IMR-90 (cell line): Measurements from ENCODE around the gene HNRNPR. TPM values are rescaled to one million over a fixed set of nuclear protein-coding genes. Genes with fewer than 3 reads are reported as not detected.

Experiments
- ATAC-seq: fragments of 200-7000 bp; cut with Tn5 transposase; 2 replicates; pipeline ENCODE4 v1.9.1; 2020; ENCODE audit warnings: low read depth, mild to moderate bottlenecking, moderate library complexity
- BruUV-seq: library from RNA; stranded (reverse); fragments of 400-500 nt; replicated peaks from 2 replicates; lab custom pipeline; 2021; lab: Mats Ljungman, UMichigan
- CTCF ChIA-PET: fragments of 300-600 bp; formaldehyde crosslinking; extraction: SDS; loops from one replicate; lab custom pipeline; 2021; ENCODE audit warnings: antibody characterized with exemption; lab: Yijun Ruan, JAX
- POLR2A ChIA-PET: fragments of 300-600 bp; sonication (Branson Sonifier 250); formaldehyde crosslinking; loops from one replicate; lab custom pipeline; 2022; ENCODE audit warnings: antibody characterized with exemption; ENCODE audit not compliant: unreplicated experiment; lab: Charles Lee
- DNase-seq: peaks from one replicate; pipeline ENCODE4 v3.0.0; 2013
- H2AFZ ChIP-seq: replicated peaks from 2 replicates; pipeline ENCODE3; 2013; ENCODE audit warnings: low read length, mild to moderate bottlenecking; ENCODE audit not compliant: poor library complexity
- H2AK5ac ChIP-seq: 2 replicates; pipeline ENCODE4 v1.6.1; 2013; ENCODE audit warnings: low read depth, low read length, inconsistent platforms
- H2AK9ac ChIP-seq: replicated peaks from 2 replicates; pipeline ENCODE3; 2013; ENCODE audit warnings: mild to moderate bottlenecking, low read depth, low read length, moderate library complexity; ENCODE audit not compliant: poor library complexity
- H2BK120ac ChIP-seq: 2 replicates; pipeline ENCODE4 v1.6.1; 2013; ENCODE audit warnings: low read depth, low read length, inconsistent platforms
- H2BK15ac ChIP-seq: 3 replicates; pipeline ENCODE4 v1.6.1; 2013; ENCODE audit warnings: low read depth, low read length, inconsistent platforms
- H2BK20ac ChIP-seq: 2 replicates; pipeline ENCODE4 v1.6.1; 2013; ENCODE audit warnings: low read depth, mild to moderate bottlenecking, inconsistent platforms, low read length, moderate library complexity
- H2BK5ac ChIP-seq: 2 replicates; pipeline ENCODE4 v1.6.1; 2013; ENCODE audit warnings: mild to moderate bottlenecking, low read depth, low read length, inconsistent platforms; ENCODE audit not compliant: poor library complexity, severe bottlenecking
- H3K14ac ChIP-seq: replicated peaks from 2 replicates; pipeline ENCODE4 v1.6.1; 2013; ENCODE audit warnings: low read depth, low read length, inconsistent platforms
- H3K18ac ChIP-seq: 2 replicates; pipeline ENCODE4 v1.6.1; 2013; ENCODE audit warnings: low read depth, low read length, control low read depth
- H3K23ac ChIP-seq: 2 replicates; pipeline ENCODE4 v1.6.1; 2013; ENCODE audit warnings: low read depth, low read length, inconsistent platforms
- H3K27ac ChIP-seq: 2 replicates; pipeline ENCODE4 v1.5.1; 2013; ENCODE audit warnings: mild to moderate bottlenecking, control low read depth, low read length; ENCODE audit not compliant: insufficient read depth
- H3K27me3 ChIP-seq: 2 replicates; pipeline ENCODE4 v1.6.1; 2013; ENCODE audit warnings: low read length; ENCODE audit not compliant: control insufficient read depth, insufficient read depth
- H3K36me3 ChIP-seq: 2 replicates; pipeline ENCODE4 v1.6.1; 2013; ENCODE audit warnings: low read length, mixed read lengths; ENCODE audit not compliant: control insufficient read depth, insufficient read depth
- H3K4ac ChIP-seq: 2 replicates; pipeline ENCODE4 v1.6.1; 2013; ENCODE audit warnings: low read depth, low read length, inconsistent platforms
- H3K4me1 ChIP-seq: 2 replicates; pipeline ENCODE4 v1.6.1; 2013; ENCODE audit warnings: low read length, mixed read lengths; ENCODE audit not compliant: control insufficient read depth, insufficient read depth
- H3K4me2 ChIP-seq: 2 replicates; pipeline ENCODE4 v1.6.1; 2013; ENCODE audit warnings: low read depth, mild to moderate bottlenecking, control low read depth, low read length, moderate library complexity
- H3K4me3 ChIP-seq: 2 replicates; pipeline ENCODE4 v1.5.1; 2013; ENCODE audit warnings: low read depth, mild to moderate bottlenecking, control low read depth, low read length, moderate library complexity; ENCODE audit not compliant: insufficient read depth
- H3K56ac ChIP-seq: 2 replicates; pipeline ENCODE4 v1.6.1; 2013; ENCODE audit warnings: low read length, inconsistent platforms; ENCODE audit not compliant: insufficient read depth; ENCODE audit errors: extremely low read depth
- H3K79me1 ChIP-seq, 2 experiments: 2 replicates each; pipeline ENCODE4 v1.6.1; 2013; ENCODE audit warnings: low read length in 2 of 2, inconsistent platforms in 1 of 2, low read depth in 1 of 2
- H3K9ac ChIP-seq: 2 replicates; pipeline ENCODE4 v1.6.1; 2013; ENCODE audit warnings: low read depth, low read length, control low read depth
- H3K9me1 ChIP-seq: 2 replicates; pipeline ENCODE4 v1.6.1; 2013; ENCODE audit warnings: low read length, inconsistent platforms; ENCODE audit not compliant: insufficient read depth
- H3K9me3 ChIP-seq: 2 replicates; pipeline ENCODE4 v1.6.1; 2013; ENCODE audit warnings: low read length; ENCODE audit not compliant: control insufficient read depth, insufficient read depth
- H4K20me1 ChIP-seq: 2 replicates; pipeline ENCODE4 v1.6.1; 2013; ENCODE audit warnings: low read length, inconsistent platforms; ENCODE audit not compliant: insufficient read depth
- H4K5ac ChIP-seq: 2 replicates; pipeline ENCODE4 v1.6.1; 2013; ENCODE audit warnings: mild to moderate bottlenecking, low read depth, low read length, control low read depth
- H4K8ac ChIP-seq, 2 experiments: 2 replicates each; pipeline ENCODE4 v1.6.1; 2013; ENCODE audit warnings: low read depth in 2 of 2, low read length in 2 of 2, control low read depth in 1 of 2, inconsistent platforms in 1 of 2
- H4K91ac ChIP-seq: 2 replicates; pipeline ENCODE4 v1.6.1; 2013; ENCODE audit warnings: low read depth, low read length, inconsistent platforms; ENCODE audit not compliant: insufficient read depth
- BHLHE40 ChIP-seq: fragments of 150-350 bp; IDR thresholded peaks from 2 replicates; pipeline ENCODE4 v1.6.1; 2016; ENCODE audit warnings: mild to moderate bottlenecking, low read depth, low read length
- CEBPB ChIP-seq: IDR thresholded peaks from 2 replicates; pipeline ENCODE4 v1.6.1; 2012; ENCODE audit warnings: low read depth, low read length, improper control_type of control experiment
- CHD1 ChIP-seq: IDR thresholded peaks from 2 replicates; pipeline ENCODE4 v1.6.1; 2012; ENCODE audit warnings: low read depth, low read length, improper control_type of control experiment
- FOS ChIP-seq: fragments of 150-350 bp; IDR thresholded peaks from 2 replicates; pipeline ENCODE4 v1.6.1; 2016; ENCODE audit warnings: low read depth, low read length
- MAZ ChIP-seq: IDR thresholded peaks from 2 replicates; pipeline ENCODE4 v1.6.1; 2012; ENCODE audit warnings: low read depth, mild to moderate bottlenecking, low read length, improper control_type of control experiment, moderate library complexity, borderline replicate concordance
- MXI1 ChIP-seq: IDR thresholded peaks from 2 replicates; pipeline ENCODE4 v1.6.1; 2012; ENCODE audit warnings: low read depth, mild to moderate bottlenecking, low read length, moderate library complexity, borderline replicate concordance
- POLR2A ChIP-seq: IDR thresholded peaks from 2 replicates; pipeline ENCODE4 v1.6.1; 2012; ENCODE audit warnings: mild to moderate bottlenecking, low read depth, low read length
- RAD21 ChIP-seq: IDR thresholded peaks from 2 replicates; pipeline ENCODE4 v1.6.1; 2012; ENCODE audit warnings: low read length, improper control_type of control experiment
- RCOR1 ChIP-seq: IDR thresholded peaks from 2 replicates; pipeline ENCODE4 v1.6.1; 2012; ENCODE audit warnings: mild to moderate bottlenecking, low read length, improper control_type of control experiment; ENCODE audit not compliant: insufficient replicate concordance
- RFX5 ChIP-seq: IDR thresholded peaks from 2 replicates; pipeline ENCODE4 v1.8.0; 2012; ENCODE audit warnings: low read depth, mild to moderate bottlenecking, low read length, moderate library complexity
- USF2 ChIP-seq: fragments of 150-350 bp; IDR thresholded peaks from 2 replicates; pipeline ENCODE4 v1.6.1; 2017; ENCODE audit warnings: mild to moderate bottlenecking, antibody characterized with exemption, low read length, low read depth
- WGBS, 2 experiments: methylation state at CpG; one replicate each; pipeline versions ENCODE4 v1.1.5 to v1.1.7; 2013; ENCODE audit warnings: missing lambda C conversion rate in 2 of 2; ENCODE audit not compliant: insufficient read length in 1 of 2; ENCODE audit errors: extremely low coverage in 2 of 2; 5-methylcytosine and 5-hydroxymethylcytosine counted together
- dilution Hi-C: fragments of 300-500 bp; cut with HindIII; formaldehyde crosslinking; loops from one replicate; pipeline ENCODE4 v1.14.3; 2018; ENCODE audit warnings: low sequenced_read_pairs; ENCODE audit not compliant: unreplicated experiment
- in situ Hi-C: fragments of 300-500 bp; cut with MboI; formaldehyde crosslinking; loops from 3 replicates; pipeline ENCODE4 v1.14.3; 2019; ENCODE audit warnings: low sequenced_read_pairs, inconsistent platforms, mixed read lengths
- intact Hi-C: fragments of 100-400 bp; cut with micrococcal nuclease; formaldehyde crosslinking; loops from 2 replicates; pipeline ENCODE4 v1.10.0; 2022
- polyA plus RNA-seq, 3 experiments: library from polyadenylated mRNA; depleted of rRNA; stranded (reverse); fragments of >200 nt; gene quantifications; 2 replicates each; pipeline ENCODE4 v1.2.3, GENCODE V29; 2012; ENCODE audit warnings: low replicate concordance in 1 of 3
- total RNA-seq: library from RNA; depleted of rRNA; stranded (reverse); fragments of >200 nt; gene quantifications from 2 replicates; pipeline ENCODE4 v1.2.3, GENCODE V29; 2012
- TF ChIP-seq, protein P1 (sequence below): conservative IDR thresholded peaks from 2 replicates; pipeline ENCODE4 v1.5.1; 2012; ENCODE audit warnings: mild to moderate bottlenecking, low read depth, low read length, improper control_type of control experiment
- TF ChIP-seq, protein P2 (sequence below): fragments of 150-350 bp; IDR thresholded peaks from 2 replicates; pipeline ENCODE4 v1.6.1; 2016; ENCODE audit warnings: low read depth, mild to moderate bottlenecking, low read length, moderate library complexity, borderline replicate concordance

Gene HNRNPR
- total and polyA plus RNA-seq, 2 of the 4 experiments (the other 2 are of a cell fraction), result 99.7 to 111 TPM

GRCh38 chr1:23283667-23284602, 60.1 kb downstream of the HNRNPR start:
- WGBS, 2 experiments, result no CpG with 5 or more reads among the region's 4 CpGs
- peaks cover 8% of the 10 kb centered on the region; the same call in 1 of the 2 replicates for H3K4me1 ChIP-seq
- peak overlapping the region; percentile 76 for H3K4ac ChIP-seq
- H3K27ac ChIP-seq, result peak overlapping the region; percentile 74
- no peak overlapping the region for H3K4me3 ChIP-seq
- peak overlapping the region; percentile 87; the same call in 1 of the 2 replicates for H4K91ac ChIP-seq
- peak overlapping the region in 1 of 2 experiments; percentile 84; a peak in 3 of 4 replicates for H4K8ac ChIP-seq
- H3K56ac ChIP-seq, result peak overlapping the region; percentile 73; the same call in 1 of the 2 replicates
- peak overlapping the region; percentile 41 for H3K23ac ChIP-seq
- ChIA-PET POLR2A (no interaction called here), CTCF (interaction anchor here (1.0 kb wide), 1 partner anchor 99 kb away, joined by 4 read pairs; no protein-coding TSS in a partner anchor)
- peaks cover 7 to 31% of the 10 kb centered on the region in 2 experiments; a peak in 3 of 4 replicates for H3K79me1 ChIP-seq
- intact Hi-C loops, result loop anchor here (5.0 kb wide), 1 partner anchor 118 kb away; no protein-coding TSS in a partner anchor
- H3K18ac ChIP-seq, result no peak overlapping the region; the same call in 1 of the 2 replicates
- H3K36me3 ChIP-seq, result peaks cover 12% of the 10 kb centered on the region
- no peak overlapping the region; the same call in 1 of the 2 replicates for H4K5ac ChIP-seq
- no peaks in the 10 kb centered on the region for H3K9me3 ChIP-seq
- peak overlapping the region; percentile 82 for H2BK120ac ChIP-seq
- H4K20me1 ChIP-seq, result no peaks in the 10 kb centered on the region
- dilution Hi-C loops, result no loop called here
- H3K9me1 ChIP-seq, result peaks cover 5% of the 10 kb centered on the region
- in situ Hi-C loops, result no loop called here
- H2AK5ac ChIP-seq, result peak overlapping the region; percentile 83
- H3K9ac ChIP-seq, result no peak overlapping the region
- ATAC-seq, result peak; percentile 65
- peak overlapping the region; percentile 87 for H2BK20ac ChIP-seq
- BruUV-seq, result no TSS peak
- no peaks in the 10 kb centered on the region for H3K27me3 ChIP-seq
- H2BK5ac ChIP-seq, result peak overlapping the region; percentile 80
- H2AFZ ChIP-seq, result no peak overlapping the region
- H2AK9ac ChIP-seq, result no peak overlapping the region
- no peak overlapping the region; the same call in 2 of the 3 replicates for H2BK15ac ChIP-seq
- peak overlapping the region; percentile 58; the same call in 1 of the 2 replicates for H3K4me2 ChIP-seq
- peak; percentile 67 for DNase-seq
- H3K14ac ChIP-seq, result peak overlapping the region; percentile 89
- no peak for TF ChIP-seq MAZ
- TF ChIP-seq, protein P1, sequence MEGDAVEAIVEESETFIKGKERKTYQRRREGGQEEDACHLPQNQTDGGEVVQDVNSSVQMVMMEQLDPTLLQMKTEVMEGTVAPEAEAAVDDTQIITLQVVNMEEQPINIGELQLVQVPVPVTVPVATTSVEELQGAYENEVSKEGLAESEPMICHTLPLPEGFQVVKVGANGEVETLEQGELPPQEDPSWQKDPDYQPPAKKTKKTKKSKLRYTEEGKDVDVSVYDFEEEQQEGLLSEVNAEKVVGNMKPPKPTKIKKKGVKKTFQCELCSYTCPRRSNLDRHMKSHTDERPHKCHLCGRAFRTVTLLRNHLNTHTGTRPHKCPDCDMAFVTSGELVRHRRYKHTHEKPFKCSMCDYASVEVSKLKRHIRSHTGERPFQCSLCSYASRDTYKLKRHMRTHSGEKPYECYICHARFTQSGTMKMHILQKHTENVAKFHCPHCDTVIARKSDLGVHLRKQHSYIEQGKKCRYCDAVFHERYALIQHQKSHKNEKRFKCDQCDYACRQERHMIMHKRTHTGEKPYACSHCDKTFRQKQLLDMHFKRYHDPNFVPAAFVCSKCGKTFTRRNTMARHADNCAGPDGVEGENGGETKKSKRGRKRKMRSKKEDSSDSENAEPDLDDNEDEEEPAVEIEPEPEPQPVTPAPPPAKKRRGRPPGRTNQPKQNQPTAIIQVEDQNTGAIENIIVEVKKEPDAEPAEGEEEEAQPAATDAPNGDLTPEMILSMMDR, result no peak
- TF ChIP-seq MXI1, result no peak
- TF ChIP-seq, protein P2, sequence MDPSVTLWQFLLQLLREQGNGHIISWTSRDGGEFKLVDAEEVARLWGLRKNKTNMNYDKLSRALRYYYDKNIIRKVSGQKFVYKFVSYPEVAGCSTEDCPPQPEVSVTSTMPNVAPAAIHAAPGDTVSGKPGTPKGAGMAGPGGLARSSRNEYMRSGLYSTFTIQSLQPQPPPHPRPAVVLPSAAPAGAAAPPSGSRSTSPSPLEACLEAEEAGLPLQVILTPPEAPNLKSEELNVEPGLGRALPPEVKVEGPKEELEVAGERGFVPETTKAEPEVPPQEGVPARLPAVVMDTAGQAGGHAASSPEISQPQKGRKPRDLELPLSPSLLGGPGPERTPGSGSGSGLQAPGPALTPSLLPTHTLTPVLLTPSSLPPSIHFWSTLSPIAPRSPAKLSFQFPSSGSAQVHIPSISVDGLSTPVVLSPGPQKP, result no peak
- TF ChIP-seq BHLHE40, result peak; percentile 84
- no peak for TF ChIP-seq RFX5
- TF ChIP-seq POLR2A, result no peak
- no peak for TF ChIP-seq CHD1
- TF ChIP-seq USF2, result no peak
- TF ChIP-seq FOS, result no peak
- TF ChIP-seq RCOR1, result no peak
- peak; percentile 57; the same call in 1 of the 2 replicates for TF ChIP-seq CEBPB
- no peak for TF ChIP-seq RAD21
